Activated naive CD4-positive, alpha-beta T cell (primary cell): Measurements from ENCODE around the gene ROR1.
"Not testable (repeated sequence)": the region's sequence is repeated elsewhere in the genome, so short reads cannot be mapped to it uniquely, and the experiment has no call there.

Source experiments
- DNase-seq, 4 experiments: peaks; one replicate each; lab custom pipeline; 2025; lab: John Stamatoyannopoulos, UW

ROR1 gene

GRCh38 chr1:64184003-64184440, 410.2 kb downstream of the ROR1 start:
- no peak for DNase-seq

- DNase-seq = no peak
These were observed 412.5 kb downstream of the ROR1 start for GRCh38 chr1:64186138-64186897.

- no peak for DNase-seq
These were observed 413.1 kb downstream of the ROR1 start for GRCh38 chr1:64186898-64187280.

- DNase-seq = no peak
These were observed 413.8 kb downstream of the ROR1 start for GRCh38 chr1:64187646-64188045.

GRCh38 chr1:64192290-64192689, 418.5 kb downstream of the ROR1 start:
- no peak for DNase-seq

- DNase-seq = no peak
These were observed 420.6 kb downstream of the ROR1 start for GRCh38 chr1:64194168-64195080.

GRCh38 chr1:64195081-64195395, 421.2 kb downstream of the ROR1 start:
- no peak for DNase-seq

GRCh38 chr1:64196074-64196870, 422.5 kb downstream of the ROR1 start:
- no peak for DNase-seq

GRCh38 chr1:64197076-64197475, 423.3 kb downstream of the ROR1 start:
- DNase-seq = no peak

GRCh38 chr1:64199154-64199553, 425.3 kb downstream of the ROR1 start:
- no peak for DNase-seq

GRCh38 chr1:64200064-64200463, 426.2 kb downstream of the ROR1 start:
- no peak for DNase-seq

- DNase-seq = no peak
These were observed 429.6 kb downstream of the ROR1 start, which contains the start of gene UBE2U for GRCh38 chr1:64203420-64203819. TSS of gene UBE2U (plus strand) at chr1:64203623. CDS start at chr1:64204051, 428 bp downstream.

GRCh38 chr1:64209221-64209620, 435.4 kb downstream of the ROR1 start:
- no peak for DNase-seq

- no peak for DNase-seq
These were observed 438.2 kb downstream of the ROR1 start for GRCh38 chr1:64212031-64212430.

- no peak for DNase-seq
These were observed 441.8 kb downstream of the ROR1 start for GRCh38 chr1:64215576-64215975.

- no peak for DNase-seq
These were observed 446.4 kb downstream of the ROR1 start for GRCh38 chr1:64220241-64220640.

- DNase-seq = no peak
These were observed 449.7 kb downstream of the ROR1 start for GRCh38 chr1:64223329-64224151.

GRCh38 chr1:64224236-64224635, 450.4 kb downstream of the ROR1 start:
- DNase-seq = not testable (repeated sequence)

- DNase-seq = no peak
These were observed 454.5 kb downstream of the ROR1 start for GRCh38 chr1:64228167-64228957.

GRCh38 chr1:64229307-64229706, 455.5 kb downstream of the ROR1 start:
- DNase-seq = no peak
